H9 (cell line): ENCODE data around the gene SULF2. TPM values are rescaled to one million over a fixed set of nuclear protein-coding genes. Genes with fewer than 3 reads are reported as not detected.

Experiments used
- DNase-seq: peaks from one replicate; pipeline ENCODE4 v3.0.0-alpha.2; 2017
- H2AFZ ChIP-seq: one replicate; pipeline ENCODE4 v1.6.1; 2013; ENCODE audit warnings: mild to moderate bottlenecking, low read length, control low read depth, moderate library complexity
- H2AK5ac ChIP-seq: 2 replicates; pipeline ENCODE4 v1.6.1; 2013; ENCODE audit warnings: low read length, control low read depth, mixed read lengths; ENCODE audit not compliant: insufficient read length
- H2BK120ac ChIP-seq: one replicate; pipeline ENCODE4 v1.6.1; 2013; ENCODE audit warnings: low read depth, mild to moderate bottlenecking, low read length, control low read depth, inconsistent platforms; ENCODE audit not compliant: poor library complexity, severe bottlenecking
- H2BK12ac ChIP-seq: 2 replicates; pipeline ENCODE4 v1.6.1; 2013; ENCODE audit warnings: low read length, control low read depth, mixed read lengths, low read depth; ENCODE audit not compliant: insufficient read length
- H2BK15ac ChIP-seq: 2 replicates; pipeline ENCODE4 v1.6.1; 2013; ENCODE audit warnings: low read depth, low read length, control low read depth
- H2BK20ac ChIP-seq: one replicate; pipeline ENCODE4 v1.6.1; 2013; ENCODE audit warnings: low read depth, mild to moderate bottlenecking, low read length, control low read depth, inconsistent platforms; ENCODE audit not compliant: poor library complexity, severe bottlenecking
- H2BK5ac ChIP-seq: 2 replicates; pipeline ENCODE4 v1.6.1; 2013; ENCODE audit warnings: low read length, control low read depth, mixed read lengths; ENCODE audit not compliant: insufficient read length
- H3K14ac ChIP-seq: 2 replicates; pipeline ENCODE4 v1.6.1; 2013; ENCODE audit warnings: low read length, control low read depth; ENCODE audit not compliant: insufficient read depth
- H3K18ac ChIP-seq: 2 replicates; pipeline ENCODE4 v1.6.1; 2013; ENCODE audit warnings: low read depth, mild to moderate bottlenecking, mixed read lengths, low read length, control low read depth; ENCODE audit not compliant: insufficient read length
- H3K23ac ChIP-seq: 2 replicates; pipeline ENCODE4 v1.6.1; 2013; ENCODE audit warnings: low read length, control low read depth, mixed read lengths, low read depth; ENCODE audit not compliant: insufficient read length
- H3K23me2 ChIP-seq: 2 replicates; pipeline ENCODE4 v1.6.1; 2013; ENCODE audit warnings: low read depth, mild to moderate bottlenecking, mixed read lengths, low read length, control low read depth; ENCODE audit not compliant: insufficient read length, poor library complexity, severe bottlenecking
- H3K27ac ChIP-seq: 2 replicates; pipeline ENCODE4 v1.5.1; 2013; ENCODE audit warnings: low read length, control low read depth, mixed read lengths, low read depth; ENCODE audit not compliant: insufficient read length
- H3K27me3 ChIP-seq: 2 replicates; pipeline ENCODE4 v1.6.1; 2013; ENCODE audit warnings: low read length, control low read depth, inconsistent platforms; ENCODE audit not compliant: insufficient read depth
- H3K4ac ChIP-seq: 2 replicates; pipeline ENCODE4 v1.6.1; 2013; ENCODE audit warnings: low read depth, mild to moderate bottlenecking, control low read depth, inconsistent platforms, low read length, moderate library complexity
- H3K4me1 ChIP-seq: 2 replicates; pipeline ENCODE4 v1.6.1; 2013; ENCODE audit warnings: low read length, control low read depth, inconsistent platforms; ENCODE audit not compliant: insufficient read depth
- H3K4me2 ChIP-seq: 2 replicates; pipeline ENCODE4 v1.6.1; 2013; ENCODE audit warnings: low read length, control low read depth, mixed read lengths; ENCODE audit not compliant: insufficient read length, insufficient read depth
- H3K56ac ChIP-seq: 2 replicates; pipeline ENCODE4 v1.6.1; 2013; ENCODE audit warnings: low read depth, mild to moderate bottlenecking, mixed read lengths, low read length, control low read depth; ENCODE audit not compliant: insufficient read length
- H3K79me1 ChIP-seq: 2 replicates; pipeline ENCODE4 v1.6.1; 2013; ENCODE audit warnings: low read depth, mild to moderate bottlenecking, moderate library complexity, low read length, control low read depth, inconsistent platforms; ENCODE audit not compliant: insufficient read depth, poor library complexity, severe bottlenecking
- H3K79me2 ChIP-seq: 2 replicates; pipeline ENCODE4 v1.6.1; 2013; ENCODE audit warnings: low read length, control low read depth, inconsistent platforms; ENCODE audit not compliant: insufficient read depth
- H3K9ac ChIP-seq: 2 replicates; pipeline ENCODE4 v1.6.1; 2013; ENCODE audit warnings: low read length, control low read depth, mixed read lengths; ENCODE audit not compliant: insufficient read length; ENCODE audit errors: extremely low read depth
- H3K9me3 ChIP-seq: one replicate; pipeline ENCODE4 v1.6.1; 2013; ENCODE audit warnings: low read depth, low read length, inconsistent platforms; ENCODE audit not compliant: control insufficient read depth
- H3T11ph ChIP-seq: one replicate; pipeline ENCODE4 v1.6.1; 2013; ENCODE audit warnings: mild to moderate bottlenecking, low read length, control low read depth, inconsistent platforms
- H4K20me1 ChIP-seq: one replicate; pipeline ENCODE4 v1.6.1; 2013; ENCODE audit not compliant: control insufficient read depth, insufficient read length, insufficient read depth
- H4K5ac ChIP-seq: 2 replicates; pipeline ENCODE4 v1.6.1; 2013; ENCODE audit warnings: low read depth, mild to moderate bottlenecking, mixed read lengths, low read length, control low read depth; ENCODE audit not compliant: insufficient read length
- H4K8ac ChIP-seq: replicated peaks from 2 replicates; pipeline ENCODE4 v1.6.1; 2013; ENCODE audit warnings: low read length, control low read depth, mixed read lengths, low read depth; ENCODE audit not compliant: insufficient read length
- H4K91ac ChIP-seq: 2 replicates; pipeline ENCODE4 v1.6.1; 2013; ENCODE audit warnings: low read depth, mild to moderate bottlenecking, moderate library complexity, mixed read lengths, low read length, control low read depth; ENCODE audit not compliant: insufficient read length
- H3K27ac Mint-ChIP-seq, 3 experiments: 2 replicates in 2 of 3; 3 replicates in 1 of 3; pipeline ENCODE4 v1.8.0; 2020 to 2021; ENCODE audit warnings: mixed read lengths in 3 of 3, mild to moderate bottlenecking in 1 of 3, moderate library complexity in 1 of 3
- H3K27me3 Mint-ChIP-seq: 2 replicates; pipeline ENCODE4 v1.8.0; 2021; ENCODE audit warnings: low read depth, mild to moderate bottlenecking, moderate library complexity, mixed read lengths
- H3K36me3 Mint-ChIP-seq, 3 experiments: 2 replicates in 2 of 3; 3 replicates in 1 of 3; pipeline ENCODE4 v1.8.0; 2020 to 2021; ENCODE audit warnings: low read depth in 3 of 3, mixed read lengths in 3 of 3; ENCODE audit not compliant: insufficient read depth in 1 of 3
- H3K4me1 Mint-ChIP-seq, 2 experiments: 2 replicates each; pipeline ENCODE4 v1.8.0; 2020; ENCODE audit warnings: mixed read lengths in 2 of 2
- H3K4me3 Mint-ChIP-seq, 2 experiments: 2 replicates in 1 of 2; 3 replicates in 1 of 2; pipeline ENCODE4 v1.8.0; 2020 to 2021; ENCODE audit warnings: mild to moderate bottlenecking in 2 of 2, mixed read lengths in 2 of 2, moderate library complexity in 1 of 2
- H3K9me3 Mint-ChIP-seq, 2 experiments: 2 replicates in 1 of 2; 3 replicates in 1 of 2; pipeline ENCODE4 v1.8.0; 2020; ENCODE audit warnings: mild to moderate bottlenecking in 2 of 2, mixed read lengths in 2 of 2, moderate library complexity in 1 of 2
- WGBS: extraction: QIAGEN DNeasy Blood & Tissue Kit; methylation state at CpG from one replicate; pipeline ENCODE4 v1.1.7; 2013; ENCODE audit warnings: missing lambda C conversion rate, low lambda C conversion rate, mixed read lengths; ENCODE audit not compliant: insufficient read length; ENCODE audit errors: extremely low coverage; 5-methylcytosine and 5-hydroxymethylcytosine counted together
- total RNA-seq: library from RNA; stranded (reverse); gene quantifications from 2 replicates; pipeline ENCODE4 v1.2.1, GENCODE V29; 2021
- TF ChIP-seq, protein P1 (sequence below): fragments of 200-600 bp; sonication (generic); conservative IDR thresholded peaks from 3 replicates; pipeline ENCODE4 v1.8.0; 2021; ENCODE audit warnings: antibody characterized with exemption, mild to moderate bottlenecking

The SULF2 gene
- total RNA-seq, 1 experiment from 2014 or later, result 31.2 TPM

DNA sequence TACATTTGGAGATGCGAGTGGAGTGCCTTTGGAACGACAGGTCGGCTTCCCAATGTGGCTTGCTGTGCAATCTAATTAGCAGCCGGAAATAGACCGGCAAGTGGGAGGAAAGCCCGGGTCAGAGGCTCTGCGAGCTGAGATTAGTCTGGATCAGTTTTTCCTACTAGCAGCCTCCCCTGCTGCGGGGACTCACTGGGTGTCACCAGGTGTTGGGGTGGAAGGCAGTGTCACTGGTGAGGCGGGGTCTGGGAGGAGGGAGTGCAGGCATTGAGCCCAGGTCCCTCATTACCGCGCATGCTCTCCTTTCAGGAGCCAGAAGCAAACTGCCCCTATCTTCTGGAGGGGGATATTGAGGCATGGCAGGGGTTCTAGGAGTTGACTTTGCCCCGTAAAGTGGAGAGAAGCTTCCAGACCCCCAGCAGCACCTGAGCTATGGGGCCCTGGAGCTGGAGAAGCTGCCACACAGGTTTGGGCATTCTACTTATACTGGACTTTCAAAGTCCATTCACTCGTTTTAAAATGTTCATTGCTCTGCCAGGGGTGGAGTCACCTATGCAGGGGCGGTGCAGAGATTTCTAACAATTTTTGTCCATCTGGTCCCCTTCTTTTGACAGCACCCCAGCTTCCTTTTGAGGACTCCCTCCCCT is 11.0 kb downstream of the SULF2 start:
- no peaks in the 10 kb centered on the region for H3K79me1 ChIP-seq
- H3K56ac ChIP-seq, result no peak overlapping the region
- Mint-ChIP-seq H3K4me3 (no peak overlapping the region), H3K4me1 (peaks cover 6 to 18% of the 10 kb centered on the region in 2 experiments), H3K36me3 (peaks cover 10 to 18% (median 13%) of the 10 kb centered on the region in 3 experiments), H3K27ac (0 out of 7 replicates have a peak overlapping the region, but pooled peaks of 1 of the 3 experiments have one; percentile 25), H3K9me3 (peaks cover 7 to 11% of the 10 kb centered on the region in 2 experiments), H3K27me3 (peaks cover 2% of the 10 kb centered on the region; the same call in 1 of the 2 replicates)
- no peak overlapping the region for H4K5ac ChIP-seq
- H3K27ac ChIP-seq, result no peak overlapping the region
- no peaks in the 10 kb centered on the region for H3K9me3 ChIP-seq
- H2BK15ac ChIP-seq, result no peak overlapping the region
- H2BK20ac ChIP-seq, result no peak overlapping the region
- H3K18ac ChIP-seq, result no peak overlapping the region
- TF ChIP-seq, protein P1, sequence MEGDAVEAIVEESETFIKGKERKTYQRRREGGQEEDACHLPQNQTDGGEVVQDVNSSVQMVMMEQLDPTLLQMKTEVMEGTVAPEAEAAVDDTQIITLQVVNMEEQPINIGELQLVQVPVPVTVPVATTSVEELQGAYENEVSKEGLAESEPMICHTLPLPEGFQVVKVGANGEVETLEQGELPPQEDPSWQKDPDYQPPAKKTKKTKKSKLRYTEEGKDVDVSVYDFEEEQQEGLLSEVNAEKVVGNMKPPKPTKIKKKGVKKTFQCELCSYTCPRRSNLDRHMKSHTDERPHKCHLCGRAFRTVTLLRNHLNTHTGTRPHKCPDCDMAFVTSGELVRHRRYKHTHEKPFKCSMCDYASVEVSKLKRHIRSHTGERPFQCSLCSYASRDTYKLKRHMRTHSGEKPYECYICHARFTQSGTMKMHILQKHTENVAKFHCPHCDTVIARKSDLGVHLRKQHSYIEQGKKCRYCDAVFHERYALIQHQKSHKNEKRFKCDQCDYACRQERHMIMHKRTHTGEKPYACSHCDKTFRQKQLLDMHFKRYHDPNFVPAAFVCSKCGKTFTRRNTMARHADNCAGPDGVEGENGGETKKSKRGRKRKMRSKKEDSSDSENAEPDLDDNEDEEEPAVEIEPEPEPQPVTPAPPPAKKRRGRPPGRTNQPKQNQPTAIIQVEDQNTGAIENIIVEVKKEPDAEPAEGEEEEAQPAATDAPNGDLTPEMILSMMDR, result no peak
- no peaks in the 10 kb centered on the region for H3K27me3 ChIP-seq
- H3K4me2 ChIP-seq, result no peak overlapping the region
- no peaks in the 10 kb centered on the region for H4K20me1 ChIP-seq
- no peak overlapping the region for H2BK12ac ChIP-seq
- H2BK120ac ChIP-seq, result no peak overlapping the region
- no peak overlapping the region for H3K14ac ChIP-seq
- no peak overlapping the region for H3K9ac ChIP-seq
- H2BK5ac ChIP-seq, result no peak overlapping the region
- no peaks in the 10 kb centered on the region for H3K23me2 ChIP-seq
- DNase-seq, result no peak
- no peak overlapping the region for H3K23ac ChIP-seq
- H2AFZ ChIP-seq, result no peak overlapping the region
- H2AK5ac ChIP-seq, result no peak overlapping the region
- no peak overlapping the region for H3T11ph ChIP-seq
- H3K4me1 ChIP-seq, result no peaks in the 10 kb centered on the region; the same call in 1 of the 2 replicates
- no peak overlapping the region for H4K91ac ChIP-seq
- no CpG with 5 or more reads among the region's 14 CpGs for WGBS
- H3K79me2 ChIP-seq, result no peaks in the 10 kb centered on the region
- H3K4ac ChIP-seq, result no peak overlapping the region
- no peak overlapping the region for H4K8ac ChIP-seq
